Heart right ventricle (tissue), 16 donors: Measurements from ENCODE around the gene FAM241B. TPM values are rescaled to one million over a fixed set of nuclear protein-coding genes. Genes with fewer than 3 reads are reported as not detected.

Experiments
- ATAC-seq, 8 donors: fragments of 200-7000 bp; cut with Tn5 transposase; one replicate each; pipeline ENCODE4 v1.9.1; 2020; ENCODE audit warnings: mild to moderate bottlenecking in 8 of 8, moderate library complexity in 8 of 8, moderate number of reproducible peaks in 1 of 8
- DNase-seq, 2 donors: peaks; one replicate each; pipeline ENCODE4 v3.0.0-alpha.2; 2020
- H3K27ac ChIP-seq, 10 donors: fragments of 200-600 bp; sonication (generic) in 2 of 10; one replicate each; pipeline versions ENCODE4 v1.5.0 to v1.8.0; 2020 to 2022; ENCODE audit warnings: mild to moderate bottlenecking in 3 of 10
- H3K27me3 ChIP-seq, 7 donors: fragments of 200-600 bp; one replicate each; pipeline ENCODE4 v1.8.0; 2021 to 2022; ENCODE audit warnings: mild to moderate bottlenecking in 2 of 7
- H3K36me3 ChIP-seq, 9 donors: fragments of 200-600 bp; sonication (generic) in 1 of 9; one replicate each; pipeline versions ENCODE4 v1.5.0 to v1.8.0; 2020 to 2022; ENCODE audit warnings: mild to moderate bottlenecking in 2 of 9
- H3K4me1 ChIP-seq, 9 donors: fragments of 200-600 bp; sonication (generic) in 1 of 9; one replicate each; pipeline versions ENCODE4 v1.5.0 to v1.8.0; 2020 to 2022; ENCODE audit warnings: mild to moderate bottlenecking in 4 of 9
- H3K4me3 ChIP-seq, 10 donors: fragments of 200-600 bp; sonication (generic) in 2 of 10; one replicate each; pipeline versions ENCODE4 v1.5.0 to v1.8.0; 2020 to 2022; ENCODE audit warnings: mild to moderate bottlenecking in 7 of 10, moderate library complexity in 2 of 10
- H3K9me3 ChIP-seq, 11 donors: fragments of 200-600 bp in 10 of 11; sonication (generic) in 2 of 11; one replicate each; pipeline versions ENCODE4 v1.5.0 to v1.8.0; 2013 to 2022; ENCODE audit warnings: mild to moderate bottlenecking in 2 of 11, control low read depth in 1 of 11, moderate library complexity in 1 of 11
- CTCF ChIP-seq, 9 donors: fragments of 200-600 bp; sonication (generic) in 2 of 9; IDR thresholded peaks; one replicate each; pipeline versions ENCODE4 v1.5.0 to v1.8.0; 2021 to 2022; ENCODE audit warnings: antibody characterized with exemption in 9 of 9, mild to moderate bottlenecking in 5 of 9, moderate library complexity in 1 of 9
- WGBS, 2 donors: extraction: QIAGEN DNeasy Blood & Tissue Kit; methylation state at CpG; one replicate each; pipeline ENCODE4 v1.1.7; 2013; ENCODE audit warnings: inconsistent platforms in 1 of 2; 5-methylcytosine and 5-hydroxymethylcytosine counted together
- intact Hi-C, 10 donors: fragments of 100-400 bp; cut with DNase I; formaldehyde crosslinking; loops; one replicate each; pipeline versions ENCODE4 v1.11.1 to v1.14.2; 2022
- polyA plus RNA-seq, 2 donors: library from polyadenylated mRNA; stranded (reverse); fragments of 200-250 nt; gene quantifications; one replicate each; pipeline ENCODE4 v1.2.3, GENCODE V29; 2013
- total RNA-seq, 10 donors: library from RNA; stranded (reverse); fragmentation: NEBNext Ultra II Directional in 3 of 10; extraction: Animal tissue kit (Norgen Biotek cat#: 25700) in 3 of 10; gene quantifications; one replicate each; pipeline versions ENCODE4 v1.2.1 to v1.2.4, GENCODE V29; 2021 to 2023
- donor health status: Arrhythmogenic right ventricular cardiomyopathy.
- donor health status: ischemic (EF 13 %, LVEDD 7.1; RV severe dilation, severe dysfunction).
- donor health status: healthy with polysubstance abuse.
- donor health status: DM: no; HTN: yes; CAD: no.
- donor health status: DM: no; HTN: no; CAD: no.
- donor health status: ischemic (EF 25% LVEDD 6.9; RV normal size, moderate dysfunction).
- donor health status: ischemic (EF 25% LVEDD 5.7; RV mildly dilated, moderate dysfunction).
- donor health status: healthy.
- donor health status: DM: yes; HTN: yes; CAD: no.
- donor health status: Ischemic cardiomyopathy.
- donor health status: ischemic (EF 35%, LVEDD 5.7; RV mildly dilated, moderate dysfunction).
- donor health status: nonischemic (EF 11% LVEDD 7.7; RV severe dilation, severe dysfunction).
- donor health status: DM: yes; HTN: yes; CAD: no.
- donor health status: PGD.
- donor health status: ischemic (EF 29% LVEDD 5.4; RV normal size, mild dysfunction).
- donor health status: nonischemic (EF 23%, LVEDD 6.1; RV moderate dilation, normal function).

The FAM241B gene
- total and polyA plus RNA-seq, 12 donors = 1.4 to 9.0 (median 4.5) TPM

- intact Hi-C loops = no loop called here
- Histone ChIP-seq H3K4me1 (peaks cover 0 to 12% (median 0%) of the 10 kb centered on the region in 9 donors), H3K9me3 (no peaks in the 10 kb centered on the region), H3K27me3 (peaks cover 0 to 21% (median 14%) of the 10 kb centered on the region in 7 donors), H3K4me3 (no peak overlapping the region), H3K36me3 (no peaks in the 10 kb centered on the region), H3K27ac (no peak overlapping the region)
- ATAC-seq (no peak), DNase-seq (no peak)
- TF ChIP-seq CTCF (IDR thresholded peaks at IDR 0.05) = no peak
- WGBS, 2 donors = 96 to 100% methylated on average over 3 of the region's 3 CpGs
These were observed 22.8 kb downstream of the FAM241B start for GRCh38 chr10:69652857-69653199.

GRCh38 chr10:69653561-69653960, 23.5 kb downstream of the FAM241B start:
- WGBS, 2 donors = 94% methylated on average over 6 of the region's 6 CpGs
- Histone ChIP-seq H3K36me3 (no peaks in the 10 kb centered on the region), H3K27me3 (peaks cover 0 to 26% (median 17%) of the 10 kb centered on the region in 7 donors), H3K9me3 (no peaks in the 10 kb centered on the region), H3K27ac (no peak overlapping the region), H3K4me1 (peaks cover 0 to 12% (median 0%) of the 10 kb centered on the region in 9 donors), H3K4me3 (no peak overlapping the region)
- TF ChIP-seq CTCF (IDR thresholded peaks at IDR 0.05) = no peak
- ATAC-seq (no peak), DNase-seq (no peak)
- intact Hi-C loops = no loop called here

- intact Hi-C loops = no loop called here
- H3K4me3 ChIP-seq = no peak overlapping the region
- no peak for TF ChIP-seq CTCF (IDR thresholded peaks at IDR 0.05)
- peaks cover 0 to 12% (median 0%) of the 10 kb centered on the region in 9 donors for H3K4me1 ChIP-seq
- no peak for ATAC-seq
- H3K36me3 ChIP-seq = no peaks in the 10 kb centered on the region
- H3K27me3 ChIP-seq = peaks cover 0 to 29% (median 22%) of the 10 kb centered on the region in 7 donors
- no peak for DNase-seq
- H3K9me3 ChIP-seq = no peaks in the 10 kb centered on the region
- 78 to 83% methylated on average over 20 of the region's 20 CpGs for WGBS, 2 donors
- no peak overlapping the region for H3K27ac ChIP-seq
These were observed 25.2 kb downstream of the FAM241B start for GRCh38 chr10:69655124-69655867.

- H3K36me3 ChIP-seq = no peaks in the 10 kb centered on the region
- H3K27ac ChIP-seq = no peak overlapping the region
- no peaks in the 10 kb centered on the region for H3K9me3 ChIP-seq
- H3K4me1 ChIP-seq = peaks cover 0 to 12% (median 0%) of the 10 kb centered on the region in 9 donors
- WGBS, 2 donors = 75 to 87% methylated on average over 11 of the region's 11 CpGs
- H3K4me3 ChIP-seq = no peak overlapping the region
- no peak for TF ChIP-seq CTCF (IDR thresholded peaks at IDR 0.05)
- no peak for ATAC-seq
- intact Hi-C loops = no loop called here
- peaks cover 0 to 29% (median 22%) of the 10 kb centered on the region in 7 donors for H3K27me3 ChIP-seq
- DNase-seq = no peak
These were observed 26.0 kb downstream of the FAM241B start for GRCh38 chr10:69655868-69656555.
